RWPE2 (cell line): Measurements from ENCODE around the gene SCYL2.

ENCODE experiments used
- ATAC-seq: fragments of 200-7000 bp; cut with Tn5 transposase; 3 replicates; pipeline ENCODE4 v1.9.1; 2021; ENCODE audit warnings: low read depth
- DNase-seq: peaks from one replicate; pipeline ENCODE4 v3.0.0-alpha.2; 2020; ENCODE audit warnings: low spot score
- H3K27ac ChIP-seq: fragments of 450-650 bp; 2 replicates; pipeline ENCODE4 v1.5.1; 2017; ENCODE audit warnings: mild to moderate bottlenecking; ENCODE audit not compliant: poor library complexity, severe bottlenecking
- H3K27me3 ChIP-seq: fragments of 250-450 bp; sonication (Bioruptor Pico); 2 replicates; pipeline ENCODE4 v1.5.1; 2021; ENCODE audit warnings: mild to moderate bottlenecking, moderate library complexity; ENCODE audit not compliant: insufficient read depth, poor library complexity, severe bottlenecking
- H3K36me3 ChIP-seq: fragments of 250-450 bp; sonication (Bioruptor Pico); 2 replicates; pipeline ENCODE4 v1.5.1; 2020; ENCODE audit warnings: low read depth, mild to moderate bottlenecking, moderate library complexity
- H3K4me1 ChIP-seq: fragments of 250-450 bp; sonication (Bioruptor Pico); 2 replicates; pipeline ENCODE4 v1.5.1; 2021; ENCODE audit warnings: mild to moderate bottlenecking, moderate library complexity; ENCODE audit not compliant: insufficient read depth, poor library complexity, severe bottlenecking
- H3K4me3 ChIP-seq: fragments of 250-450 bp; sonication (Bioruptor Pico); 2 replicates; pipeline ENCODE4 v1.5.1; 2021; ENCODE audit warnings: mild to moderate bottlenecking, moderate library complexity; ENCODE audit not compliant: severe bottlenecking
- H3K9me3 ChIP-seq: fragments of 250-450 bp; sonication (Bioruptor Pico); 2 replicates; pipeline ENCODE4 v1.5.1; 2021; ENCODE audit warnings: mild to moderate bottlenecking, moderate library complexity; ENCODE audit not compliant: severe bottlenecking
- CTCF ChIP-seq: fragments of 450-650 bp; IDR thresholded peaks from one replicate; pipeline ENCODE4 v1.5.1; 2017; ENCODE audit warnings: mild to moderate bottlenecking, moderate library complexity; ENCODE audit not compliant: poor library complexity, severe bottlenecking

Gene SCYL2

DNA sequence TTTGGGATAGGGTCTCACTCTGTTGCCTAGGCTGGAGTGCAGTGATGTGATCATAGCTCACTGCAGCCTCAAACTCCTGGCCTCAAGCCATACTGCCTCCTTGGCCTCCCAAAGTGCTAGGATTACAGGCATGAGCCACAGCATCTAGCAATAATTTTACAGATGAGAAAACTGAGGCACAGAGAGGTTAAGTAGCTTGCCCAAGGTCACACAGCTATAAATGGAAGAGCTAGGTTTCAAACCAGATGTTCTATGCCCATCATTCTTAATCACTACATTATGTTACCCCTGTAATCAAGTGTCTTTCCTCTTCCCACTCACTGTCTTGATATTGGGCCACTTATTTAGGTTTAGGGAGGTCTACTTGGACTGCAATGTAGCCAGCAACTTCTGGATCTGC is 93.5 kb downstream of the SCYL2 start:
- H3K4me3 ChIP-seq = no peak overlapping the region
- no peaks in the 10 kb centered on the region for H3K9me3 ChIP-seq
- H3K27ac ChIP-seq = no peak overlapping the region
- TF ChIP-seq CTCF = no peak
- no peak for ATAC-seq
- no peak for DNase-seq
- no peaks in the 10 kb centered on the region for H3K27me3 ChIP-seq
- no peaks in the 10 kb centered on the region for H3K36me3 ChIP-seq
- H3K4me1 ChIP-seq = no peaks in the 10 kb centered on the region

GRCh38 chr12:100364324-100364723 is 97.3 kb downstream of the SCYL2 start:
- no peak for DNase-seq
- no peaks in the 10 kb centered on the region for H3K27me3 ChIP-seq
- H3K36me3 ChIP-seq = no peaks in the 10 kb centered on the region
- no peak overlapping the region for H3K4me3 ChIP-seq
- no peaks in the 10 kb centered on the region for H3K9me3 ChIP-seq
- TF ChIP-seq CTCF = no peak
- ATAC-seq = no peak
- H3K27ac ChIP-seq = no peak overlapping the region
- H3K4me1 ChIP-seq = no peaks in the 10 kb centered on the region

GRCh38 chr12:100365411-100365810 is 98.4 kb downstream of the SCYL2 start:
- Histone ChIP-seq H3K36me3 (no peaks in the 10 kb centered on the region), H3K9me3 (no peaks in the 10 kb centered on the region), H3K27ac (no peak overlapping the region), H3K4me3 (no peak overlapping the region), H3K4me1 (no peaks in the 10 kb centered on the region), H3K27me3 (no peaks in the 10 kb centered on the region)
- TF ChIP-seq CTCF = no peak
- no peak for ATAC-seq
- DNase-seq = no peak

- no peak for ATAC-seq
- no peaks in the 10 kb centered on the region for H3K36me3 ChIP-seq
- no peaks in the 10 kb centered on the region for H3K9me3 ChIP-seq
- no peaks in the 10 kb centered on the region for H3K4me1 ChIP-seq
- no peak for DNase-seq
- H3K27me3 ChIP-seq = no peaks in the 10 kb centered on the region
- H3K4me3 ChIP-seq = no peak overlapping the region
- no peak overlapping the region for H3K27ac ChIP-seq
- TF ChIP-seq CTCF = no peak
Observed at GRCh38 chr12:100368066-100368465, 101.1 kb downstream of the SCYL2 start.

DNA sequence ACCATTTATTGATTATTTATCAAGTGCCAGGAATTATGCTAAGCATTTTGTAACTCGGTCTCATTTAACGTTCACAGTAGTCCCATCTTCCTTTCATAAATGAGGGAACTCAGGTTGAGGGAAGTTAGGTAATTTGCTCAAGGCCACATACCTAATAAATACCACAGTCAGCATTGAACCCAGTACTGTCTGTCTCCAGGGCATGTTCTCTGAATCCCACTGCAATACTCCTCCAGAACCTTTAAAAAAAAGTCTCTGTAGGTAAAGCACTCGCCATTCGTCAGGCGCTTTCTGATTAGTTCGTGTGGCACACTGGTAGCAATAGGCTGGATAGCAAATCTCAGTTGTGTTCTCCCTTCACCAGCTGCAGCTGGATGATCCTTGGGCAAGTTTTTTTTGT is 104.2 kb downstream of the SCYL2 start:
- Histone ChIP-seq H3K36me3 (no peaks in the 10 kb centered on the region), H3K9me3 (no peaks in the 10 kb centered on the region), H3K27me3 (no peaks in the 10 kb centered on the region), H3K4me1 (no peaks in the 10 kb centered on the region), H3K27ac (no peak overlapping the region), H3K4me3 (no peak overlapping the region)
- ATAC-seq = no peak
- TF ChIP-seq CTCF = no peak
- DNase-seq = no peak
